Measurements from ENCODE around the gene MRPL4.

GRCh38 chr19:10233946-10234345, 18.1 kb upstream of the MRPL4 start:
- TF ChIP-seq CTCF (IDR thresholded peaks at IDR 0.05), result no peak
- TF ChIP-seq POLR2A (IDR thresholded peaks at IDR 0.05), result no peak
- no peak for TF ChIP-seq POLR2AphosphoS5 (IDR thresholded peaks at IDR 0.05)

Data from breast epithelium (tissue), 3 donors.